GM10266 (cell line): ENCODE results near the gene CADPS2.

Experiments used
- DNase-seq: peaks from one replicate; pipeline ENCODE4 v3.0.0; 2012; ENCODE audit errors: extremely low spot score
- CTCF ChIP-seq: IDR thresholded peaks from 2 replicates; pipeline ENCODE4 v1.5.1; 2012; ENCODE audit warnings: mild to moderate bottlenecking, low read depth; ENCODE audit not compliant: control insufficient read depth, insufficient read depth; ENCODE audit errors: missing control alignments

Gene CADPS2

GRCh38 chr7:122676466-122676865 lies 209.8 kb downstream of the CADPS2 start:
- TF ChIP-seq CTCF, result no peak
- no peak for DNase-seq

- no peak for TF ChIP-seq CTCF
- DNase-seq, result no peak
These were observed 210.6 kb downstream of the CADPS2 start for GRCh38 chr7:122675621-122676020.

GRCh38 chr7:122675011-122675410 lies 211.2 kb downstream of the CADPS2 start:
- DNase-seq, result no peak
- TF ChIP-seq CTCF, result no peak

- DNase-seq, result no peak
These were observed 211.8 kb downstream of the CADPS2 start for GRCh38 chr7:122674502-122674901.

GRCh38 chr7:122673951-122674350 lies 212.3 kb downstream of the CADPS2 start:
- TF ChIP-seq CTCF, result no peak
- DNase-seq, result no peak

More at GRCh38 chr7:122674502-122674901, 211.8 kb downstream of the CADPS2 start:
- no peak for TF ChIP-seq CTCF

- no peak for TF ChIP-seq CTCF
- no peak for DNase-seq
These were observed 213.7 kb downstream of the CADPS2 start for GRCh38 chr7:122672536-122672935.

- no peak for TF ChIP-seq CTCF
- DNase-seq, result no peak
These were observed 222.5 kb downstream of the CADPS2 start for GRCh38 chr7:122663733-122664132.

- DNase-seq, result no peak
- no peak for TF ChIP-seq CTCF
These were observed 227.4 kb downstream of the CADPS2 start for GRCh38 chr7:122658856-122659255.
